ENCODE results near the gene PPFIBP1.
"Not testable (repeated sequence)": the region's sequence is repeated elsewhere in the genome, so short reads cannot be mapped to it uniquely, and the experiment has no call there.

The PPFIBP1 gene

GRCh38 chr12:27544858-27545257 is 20.9 kb downstream of the PPFIBP1 start:
- DNase-seq, result not testable (repeated sequence)

GRCh38 chr12:27545665-27546064 is 21.7 kb downstream of the PPFIBP1 start:
- DNase-seq, result no peak

- DNase-seq, result no peak
Observed at GRCh38 chr12:27547592-27547991, 23.6 kb downstream of the PPFIBP1 start.

- DNase-seq, result peak in 2 of 3 donors; percentile 31 to 43
Observed at GRCh38 chr12:27548301-27549199, 24.5 kb downstream of the PPFIBP1 start.

GRCh38 chr12:27549236-27549800 is 25.3 kb downstream of the PPFIBP1 start:
- peak; percentile 42 to 80 (median 68) for DNase-seq

- DNase-seq, result peak; percentile 91 to 94 (median 91)
Observed at GRCh38 chr12:27549801-27550652, 26.0 kb downstream of the PPFIBP1 start.

GRCh38 chr12:27550653-27550975 is 26.6 kb downstream of the PPFIBP1 start:
- no peak for DNase-seq

- no peak for DNase-seq
Observed at GRCh38 chr12:27551172-27551840, 27.3 kb downstream of the PPFIBP1 start.

GRCh38 chr12:27552235-27552634 is 28.2 kb downstream of the PPFIBP1 start:
- DNase-seq, result no peak

- peak; percentile 22 to 39 (median 35) for DNase-seq
Observed at GRCh38 chr12:27552886-27553560, 29.0 kb downstream of the PPFIBP1 start.

- no peak for DNase-seq
Observed at GRCh38 chr12:27553941-27554340, 29.9 kb downstream of the PPFIBP1 start.

- no peak for DNase-seq
Observed at GRCh38 chr12:27554421-27555186, 30.6 kb downstream of the PPFIBP1 start.

GRCh38 chr12:27555361-27555760 is 31.4 kb downstream of the PPFIBP1 start:
- DNase-seq, result peak; percentile 9 to 55 (median 22)

GRCh38 chr12:27555925-27556778 is 32.1 kb downstream of the PPFIBP1 start:
- DNase-seq, result no peak

- no peak for DNase-seq
Observed at GRCh38 chr12:27560126-27560525, 36.1 kb downstream of the PPFIBP1 start.

GRCh38 chr12:27561535-27562350 is 37.7 kb downstream of the PPFIBP1 start:
- DNase-seq, result no peak

GRCh38 chr12:27564612-27565213 is 40.7 kb downstream of the PPFIBP1 start:
- DNase-seq, result no peak

GRCh38 chr12:27566159-27566558 is 42.2 kb downstream of the PPFIBP1 start:
- no peak for DNase-seq

GRCh38 chr12:27566626-27567025 is 42.6 kb downstream of the PPFIBP1 start:
- no peak for DNase-seq

Measured in suppressor macrophage treated with lipopolysaccharide for 1 hour (primary cell).